NCI-H146 treated with DMSO at 0.1 percent for 48 hours (cell line): ENCODE results near the gene NRBF2.

Experiments used
- DNase-seq: peaks from one replicate; lab custom pipeline; 2025; ENCODE audit not compliant: unreplicated experiment; lab: John Stamatoyannopoulos, UW

Gene NRBF2

GRCh38 chr10:63157845-63158624 is 24.9 kb downstream of the NRBF2 start:
- peak; percentile 59 for DNase-seq

- no peak for DNase-seq
These were observed 28.5 kb downstream of the NRBF2 start for GRCh38 chr10:63161592-63161991.

- no peak for DNase-seq
These were observed 31.1 kb downstream of the NRBF2 start for GRCh38 chr10:63164166-63164623.

DNA sequence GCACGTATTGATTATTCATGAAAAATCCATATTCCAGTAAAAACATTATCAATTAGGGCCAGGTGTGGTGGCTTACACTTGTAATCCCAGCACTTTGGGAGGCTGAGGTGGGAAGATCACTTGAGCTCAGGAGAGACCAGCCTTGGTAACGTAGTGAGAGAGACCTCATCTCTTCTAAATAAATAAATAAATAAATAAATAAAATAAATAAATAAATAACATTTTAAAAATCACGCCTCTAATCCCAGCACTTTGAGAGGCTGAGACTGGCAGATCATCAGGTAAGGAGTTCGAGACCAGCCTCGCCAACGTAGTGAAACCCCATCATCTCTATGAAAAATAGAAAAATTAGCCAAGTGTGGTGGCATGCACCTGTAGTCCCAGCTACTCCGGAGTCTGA is 32.1 kb downstream of the NRBF2 start:
- no peak for DNase-seq

DNA sequence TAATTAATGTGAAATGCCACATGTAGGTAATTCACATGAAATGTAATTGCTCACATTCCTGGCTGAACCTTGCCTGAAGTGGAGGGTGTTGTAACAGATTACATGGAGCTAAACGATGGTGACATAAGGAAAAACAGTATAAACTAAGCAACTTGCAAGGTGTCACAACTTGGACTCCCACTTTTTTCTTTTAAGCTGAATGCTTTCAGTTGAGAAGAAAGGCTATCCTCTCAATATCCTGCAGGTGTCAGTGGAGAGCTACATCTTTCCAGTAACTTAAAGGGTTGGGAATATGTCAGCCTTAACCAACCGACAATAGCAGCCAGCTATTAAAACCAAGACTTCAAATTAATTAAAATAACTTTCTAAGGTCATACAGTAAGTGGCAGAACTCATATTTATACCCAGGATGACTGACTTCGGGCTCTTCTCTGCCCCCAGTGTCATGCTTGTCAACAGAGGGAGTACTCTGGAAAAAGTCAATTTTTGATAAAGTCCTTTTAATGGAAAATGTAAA is 33.7 kb downstream of the NRBF2 start:
- peak; percentile 31 for DNase-seq

DNA sequence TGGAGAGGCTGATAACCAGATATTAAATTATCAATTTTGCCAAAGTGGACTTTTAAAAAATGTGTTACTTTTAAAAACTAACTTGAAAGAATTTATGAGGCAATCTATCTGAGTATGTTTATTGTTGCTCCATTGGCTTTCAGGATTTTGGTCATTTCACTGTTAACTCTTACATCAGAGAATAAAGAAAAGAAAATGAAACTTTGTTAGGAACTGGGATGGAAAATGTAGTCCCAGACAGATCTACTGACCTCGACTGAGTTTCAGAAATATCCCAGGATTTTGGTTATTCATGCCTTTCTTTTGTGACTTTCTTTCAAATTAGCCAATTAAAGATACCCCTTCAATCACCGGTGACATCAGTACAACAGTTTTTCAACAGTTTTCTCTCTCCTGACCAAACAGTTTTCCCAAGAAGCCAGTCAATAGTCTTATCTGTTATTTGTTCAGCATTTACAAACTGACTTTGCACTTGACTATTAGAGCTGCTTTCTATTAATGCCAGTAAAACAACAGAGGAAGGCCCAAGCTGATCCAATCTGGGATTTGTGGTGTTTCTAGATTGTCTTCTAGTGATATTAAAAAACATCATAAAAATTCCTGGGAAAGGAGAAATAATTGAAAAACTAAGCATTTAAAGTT is 35.8 kb downstream of the NRBF2 start:
- no peak for DNase-seq

DNA sequence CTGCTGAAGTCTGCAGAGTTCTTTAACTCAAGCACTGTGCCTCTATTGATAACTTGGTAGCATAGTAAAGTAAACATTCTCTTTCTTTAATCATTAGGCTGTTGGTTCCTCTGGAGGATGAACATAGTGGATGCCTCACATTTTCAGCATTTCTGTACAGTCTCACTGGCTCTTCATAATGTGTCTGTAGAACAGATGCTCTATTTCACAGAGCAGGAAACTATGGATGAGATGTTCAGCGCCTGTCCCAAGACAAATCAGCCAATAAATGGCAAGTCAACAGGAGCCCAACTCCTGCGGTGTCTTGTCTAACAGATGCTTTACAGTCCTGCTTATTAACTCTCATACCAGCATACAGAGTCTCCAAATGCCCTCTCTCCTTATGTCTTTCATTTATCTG is 36.5 kb downstream of the NRBF2 start:
- DNase-seq = no peak

DNA sequence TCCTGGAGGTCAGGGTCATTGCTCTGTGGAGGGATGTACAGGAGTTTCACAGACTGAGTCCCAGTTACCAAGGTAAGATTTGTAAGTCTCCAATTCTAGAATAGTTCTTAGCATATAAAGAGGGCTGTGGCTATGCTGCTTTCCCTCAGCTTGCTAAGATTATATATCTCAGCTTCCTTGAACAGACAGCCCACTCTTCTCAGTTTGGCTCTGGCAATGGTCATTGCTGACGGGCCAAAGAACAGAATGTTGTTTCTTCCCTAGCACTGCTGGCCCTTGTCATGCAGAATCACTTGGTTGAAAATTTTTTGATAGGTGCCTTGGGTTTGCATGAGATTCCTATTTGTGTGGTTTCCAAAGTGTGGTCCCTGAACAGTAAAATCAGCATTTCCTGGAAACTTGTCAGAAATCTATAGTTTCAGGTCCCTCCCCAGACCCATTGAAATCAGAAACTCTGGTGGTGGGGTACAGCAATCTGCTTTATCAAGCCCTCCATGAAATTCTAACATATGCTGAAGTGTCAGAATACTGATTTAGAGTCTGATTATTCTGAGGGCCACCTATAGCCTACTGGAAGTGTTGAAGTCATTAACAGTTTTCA is 38.2 kb downstream of the NRBF2 start:
- DNase-seq = no peak

- DNase-seq = no peak
These were observed 38.8 kb downstream of the NRBF2 start for GRCh38 chr10:63171926-63172325.

GRCh38 chr10:63173468-63174232 is 40.5 kb downstream of the NRBF2 start:
- no peak for DNase-seq

- DNase-seq = no peak
These were observed 42.4 kb downstream of the NRBF2 start for GRCh38 chr10:63175534-63175933.

DNA sequence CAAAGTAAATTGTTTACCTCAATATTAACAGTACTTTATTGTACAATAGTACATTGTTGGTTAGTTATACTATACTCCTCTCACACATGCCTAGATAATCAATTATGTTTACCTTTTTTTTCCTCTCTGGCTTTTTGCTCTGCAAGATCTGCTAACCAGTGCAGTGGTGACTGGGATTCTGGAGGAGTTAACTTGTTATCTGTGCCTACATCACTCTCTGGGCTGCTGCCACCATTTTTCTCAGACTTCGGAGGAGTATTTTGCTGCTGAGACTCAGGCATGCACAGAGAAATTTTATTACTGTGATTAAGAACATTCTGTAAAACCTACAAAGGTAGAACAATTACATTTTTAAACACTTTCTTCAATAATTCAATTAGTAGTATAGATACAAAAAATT is 59.7 kb downstream of the NRBF2 start:
- DNase-seq = no peak

DNA sequence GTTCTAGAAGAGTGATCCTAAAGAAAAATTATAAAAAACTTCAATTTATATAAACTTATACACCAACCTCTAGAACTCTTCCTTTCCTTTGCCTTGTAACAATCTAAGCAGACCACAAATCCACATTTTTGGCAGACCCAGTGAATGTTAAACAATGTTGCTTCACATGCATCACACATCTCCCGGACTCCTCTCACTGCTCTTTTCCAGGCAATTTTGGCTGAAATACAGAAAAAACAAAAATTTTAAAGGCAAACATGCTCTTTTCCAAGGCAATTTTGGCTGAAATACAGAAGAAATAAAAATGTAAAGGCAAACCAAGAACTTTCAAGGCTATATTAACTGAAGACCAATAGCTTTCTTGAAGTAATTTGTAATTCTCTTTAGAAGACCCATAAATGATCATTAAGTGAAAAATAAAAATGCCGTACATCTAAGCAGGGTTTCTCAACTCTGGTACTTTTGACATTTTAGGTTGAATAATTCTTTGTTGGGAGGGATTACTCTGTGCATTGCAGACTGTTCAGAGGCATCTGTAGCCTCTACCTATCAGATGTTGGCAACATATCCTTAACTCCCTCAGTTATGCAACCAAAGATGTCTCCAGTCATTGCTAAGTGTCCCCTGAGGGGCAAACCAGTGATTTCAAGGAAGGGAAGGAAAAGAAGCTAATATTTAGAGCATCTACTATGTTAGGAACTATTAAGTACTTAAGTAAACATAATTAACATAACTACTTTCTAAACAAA is 64.4 kb downstream of the NRBF2 start:
- no peak for DNase-seq

- no peak for DNase-seq
These were observed 66.6 kb downstream of the NRBF2 start for GRCh38 chr10:63199716-63200115.

GRCh38 chr10:63200431-63200830 is 67.3 kb downstream of the NRBF2 start:
- DNase-seq = no peak

- no peak for DNase-seq
These were observed 68.0 kb downstream of the NRBF2 start for GRCh38 chr10:63201118-63201517.
